Esophagus squamous epithelium (tissue), 4 donors: Measurements from ENCODE around the gene N4BP2L2.

Source experiments
- POLR2A ChIP-seq, 4 donors: fragments of 450-650 bp; IDR thresholded peaks; one replicate each; pipeline ENCODE4 v1.6.1; 2017; ENCODE audit warnings: antibody characterized with exemption in 4 of 4, mild to moderate bottlenecking in 4 of 4, moderate library complexity in 3 of 4
- TF ChIP-seq, protein P1 (sequence below), 6 experiments: fragments of 450-650 bp in 4 of 6; fragments of 200-600 bp in 2 of 6; sonication (generic) in 2 of 6; IDR thresholded peaks; one replicate each; pipeline ENCODE4 v1.5.1; 2016 to 2019; ENCODE audit warnings: antibody characterized with exemption in 6 of 6, mild to moderate bottlenecking in 4 of 6, moderate library complexity in 4 of 6

DNA sequence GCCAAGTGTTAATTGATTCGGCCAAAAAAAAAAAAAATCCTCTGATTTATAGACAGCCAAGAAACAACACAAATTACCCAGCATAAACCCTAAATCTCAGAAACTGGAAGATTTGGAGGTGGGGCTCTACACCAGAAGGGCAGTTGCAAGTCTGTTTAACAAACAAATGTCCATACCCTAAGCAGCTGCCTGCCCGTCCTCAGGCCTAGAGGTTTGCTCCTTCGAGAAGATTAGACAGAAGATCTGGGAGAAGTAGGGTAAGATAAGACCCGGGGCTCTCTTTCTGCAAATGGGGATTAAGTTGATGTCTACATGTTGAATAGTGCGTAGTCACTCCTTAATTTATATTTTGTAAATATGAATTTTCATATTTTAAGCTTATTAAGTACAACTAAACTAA lies 107.2 kb downstream of the N4BP2L2 start:
- no peak for TF ChIP-seq POLR2A (IDR thresholded peaks at IDR 0.05)
- TF ChIP-seq, protein P1, sequence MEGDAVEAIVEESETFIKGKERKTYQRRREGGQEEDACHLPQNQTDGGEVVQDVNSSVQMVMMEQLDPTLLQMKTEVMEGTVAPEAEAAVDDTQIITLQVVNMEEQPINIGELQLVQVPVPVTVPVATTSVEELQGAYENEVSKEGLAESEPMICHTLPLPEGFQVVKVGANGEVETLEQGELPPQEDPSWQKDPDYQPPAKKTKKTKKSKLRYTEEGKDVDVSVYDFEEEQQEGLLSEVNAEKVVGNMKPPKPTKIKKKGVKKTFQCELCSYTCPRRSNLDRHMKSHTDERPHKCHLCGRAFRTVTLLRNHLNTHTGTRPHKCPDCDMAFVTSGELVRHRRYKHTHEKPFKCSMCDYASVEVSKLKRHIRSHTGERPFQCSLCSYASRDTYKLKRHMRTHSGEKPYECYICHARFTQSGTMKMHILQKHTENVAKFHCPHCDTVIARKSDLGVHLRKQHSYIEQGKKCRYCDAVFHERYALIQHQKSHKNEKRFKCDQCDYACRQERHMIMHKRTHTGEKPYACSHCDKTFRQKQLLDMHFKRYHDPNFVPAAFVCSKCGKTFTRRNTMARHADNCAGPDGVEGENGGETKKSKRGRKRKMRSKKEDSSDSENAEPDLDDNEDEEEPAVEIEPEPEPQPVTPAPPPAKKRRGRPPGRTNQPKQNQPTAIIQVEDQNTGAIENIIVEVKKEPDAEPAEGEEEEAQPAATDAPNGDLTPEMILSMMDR (IDR thresholded peaks at IDR 0.05), result no peak
